Spinal cord (tissue), 10 donors: Measurements from ENCODE around the gene PARVB. TPM values are rescaled to one million over a fixed set of nuclear protein-coding genes. Genes with fewer than 3 reads are reported as not detected.

ENCODE experiments used
- DNase-seq, 6 donors: peaks; one replicate each; pipeline versions ENCODE4 v3.0.0 to v3.0.0-alpha.2; 2013 to 2015; ENCODE audit warnings: low spot score in 6 of 6, low read depth in 4 of 6
- H3K27ac ChIP-seq: one replicate; pipeline ENCODE4 v1.5.1; 2013; ENCODE audit warnings: low read depth, low read length, control low read depth
- H3K27me3 ChIP-seq: one replicate; pipeline ENCODE4 v1.6.1; 2013; ENCODE audit warnings: low read length; ENCODE audit not compliant: control insufficient read depth, insufficient read depth
- H3K36me3 ChIP-seq: one replicate; pipeline ENCODE4 v1.6.1; 2013; ENCODE audit warnings: low read length; ENCODE audit not compliant: control insufficient read depth, insufficient read depth
- H3K4me1 ChIP-seq: one replicate; pipeline ENCODE4 v1.6.1; 2013; ENCODE audit warnings: low read length; ENCODE audit not compliant: control insufficient read depth, insufficient read depth
- H3K4me3 ChIP-seq: one replicate; pipeline ENCODE4 v1.5.1; 2013; ENCODE audit warnings: low read depth, low read length, control low read depth
- H3K9me3 ChIP-seq: one replicate; pipeline ENCODE4 v1.6.1; 2013; ENCODE audit warnings: low read length; ENCODE audit not compliant: control insufficient read depth, insufficient read depth
- WGBS: methylation state at CpG from one replicate; pipeline ENCODE4 v1.1.5; 2013; ENCODE audit warnings: missing lambda C conversion rate; ENCODE audit not compliant: insufficient coverage; 5-methylcytosine and 5-hydroxymethylcytosine counted together
- polyA plus RNA-seq, 2 donors: library from polyadenylated mRNA; unstranded; fragments of 120-200 nt; gene quantifications; one replicate each; pipeline ENCODE4 v1.2.1, GENCODE V29; 2013; ENCODE audit not compliant: insufficient read length in 2 of 2
- total RNA-seq, 2 donors: library from RNA; depleted of rRNA in 1 of 2; stranded (reverse); fragments of 120-200 nt in 1 of 2; fragments of >200 nt in 1 of 2; gene quantifications; one replicate each; pipeline versions ENCODE4 v1.2.3 to v1.2.4, GENCODE V29; 2013 to 2014
- donor health status: healthy.

The PARVB gene
- total and polyA plus RNA-seq, 4 donors: 9.7 to 26.0 (median 18.9) TPM

DNA sequence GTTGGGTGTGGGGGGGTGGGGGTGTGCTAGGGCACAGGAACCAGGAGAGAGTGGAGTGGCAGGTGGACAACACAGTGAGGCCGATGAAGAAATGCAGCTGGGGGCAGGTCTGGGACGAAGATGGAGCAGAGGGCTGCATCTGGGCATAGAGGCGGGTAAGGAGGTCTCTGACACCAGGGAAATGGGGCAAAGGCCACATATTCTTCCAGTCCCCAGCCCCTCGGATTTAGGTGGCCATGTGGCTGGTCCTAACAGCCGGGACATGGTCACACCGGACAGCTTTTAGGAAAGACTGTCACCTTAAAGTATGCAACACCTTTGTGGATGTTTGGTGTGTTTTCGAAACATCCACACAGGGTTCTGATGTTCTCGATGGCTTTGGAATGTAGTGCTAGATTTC lies 151.6 kb downstream of the PARVB start:
- no peaks in the 10 kb centered on the region for H3K9me3 ChIP-seq
- H3K27ac ChIP-seq: no peak overlapping the region
- H3K4me3 ChIP-seq: no peak overlapping the region
- H3K4me1 ChIP-seq: peaks cover 21% of the 10 kb centered on the region
- H3K27me3 ChIP-seq: no peaks in the 10 kb centered on the region
- WGBS: 99% methylated on average over 8 of the region's 8 CpGs
- DNase-seq: no peak
- no peaks in the 10 kb centered on the region for H3K36me3 ChIP-seq

DNA sequence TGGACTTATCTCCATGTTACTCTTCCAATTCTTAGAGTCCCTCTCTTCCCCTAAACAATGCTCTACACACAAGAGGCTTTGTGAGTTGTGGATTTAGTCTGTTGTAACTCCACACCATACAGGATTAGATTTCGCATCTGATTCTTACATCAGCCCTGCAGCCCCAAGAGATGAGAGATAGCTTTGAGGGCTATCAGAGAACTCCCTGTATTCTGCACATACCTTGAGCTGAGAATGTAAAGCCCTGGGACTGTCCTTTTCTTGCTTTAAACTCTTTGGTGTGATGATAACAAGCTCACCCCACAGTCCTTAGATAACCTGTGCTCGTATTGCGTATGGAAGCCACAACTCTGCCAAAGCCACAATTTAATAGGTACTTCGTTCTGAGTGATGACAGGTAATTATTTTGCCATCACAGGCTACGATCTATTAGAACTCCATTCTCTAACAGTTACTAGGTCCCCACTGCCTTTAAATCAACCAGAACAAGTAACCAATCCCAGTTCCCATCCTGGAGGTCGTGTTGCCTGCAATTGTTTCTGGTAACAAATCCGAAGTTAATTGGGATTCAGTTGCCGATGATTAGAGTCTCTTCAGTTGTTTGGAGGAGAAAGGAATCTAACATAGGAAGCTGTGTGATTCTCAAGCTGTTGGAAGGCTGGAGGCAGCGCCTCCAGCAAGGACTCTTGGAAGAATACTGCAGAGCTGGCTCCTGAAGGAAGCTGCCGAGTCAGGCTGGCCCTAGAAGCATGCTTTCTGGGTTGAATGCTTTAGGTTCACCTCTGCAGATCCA lies 155.3 kb downstream of the PARVB start:
- Histone ChIP-seq H3K36me3 (no peaks in the 10 kb centered on the region), H3K27me3 (no peaks in the 10 kb centered on the region), H3K9me3 (no peaks in the 10 kb centered on the region), H3K4me1 (peaks cover 4% of the 10 kb centered on the region), H3K27ac (no peak overlapping the region), H3K4me3 (no peak overlapping the region)
- WGBS: 52% methylated on average over 7 of the region's 10 CpGs
- DNase-seq: peak in 1 of 6 donors; percentile 28

DNA sequence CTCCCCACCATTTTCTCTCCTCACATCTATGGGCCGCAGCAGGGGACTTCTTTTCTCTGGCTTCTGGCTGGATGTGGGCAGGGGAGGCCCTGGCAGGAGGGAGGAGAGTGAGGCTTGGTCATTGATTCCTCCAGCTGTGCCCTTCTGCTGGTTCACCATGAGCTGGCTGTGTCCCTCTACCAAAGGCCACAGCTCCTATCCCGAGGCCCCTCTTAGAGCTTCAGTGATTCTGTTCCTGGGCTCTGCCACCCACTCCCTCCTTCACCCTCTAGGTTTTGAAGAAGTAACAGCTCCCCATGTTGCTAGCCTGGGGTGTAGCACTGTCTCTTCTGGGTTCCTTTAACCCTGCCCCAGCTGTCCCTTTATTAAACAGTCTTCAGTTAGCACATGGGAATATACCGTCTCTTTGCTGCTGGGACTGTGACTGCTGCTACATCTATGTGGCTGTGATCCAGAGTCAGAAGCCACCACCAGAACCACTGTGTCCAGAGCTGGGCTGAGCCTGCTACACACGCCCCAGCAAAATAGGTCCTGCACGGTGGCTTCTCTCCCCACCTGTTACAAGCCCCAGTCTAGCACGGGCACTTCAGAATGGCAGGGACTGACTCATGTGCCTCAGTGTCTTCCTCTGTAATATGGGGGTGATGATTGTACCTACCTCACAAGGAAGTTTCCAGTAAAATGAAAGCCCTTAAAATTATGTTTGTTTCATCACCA lies 156.0 kb downstream of the PARVB start:
- no peaks in the 10 kb centered on the region for H3K9me3 ChIP-seq
- DNase-seq: no peak
- H3K36me3 ChIP-seq: no peaks in the 10 kb centered on the region
- 70% methylated on average over 3 of the region's 6 CpGs for whole genome bisulfite sequencing
- no peak overlapping the region for H3K4me3 ChIP-seq
- peaks cover 4% of the 10 kb centered on the region for H3K4me1 ChIP-seq
- no peak overlapping the region for H3K27ac ChIP-seq
- no peaks in the 10 kb centered on the region for H3K27me3 ChIP-seq

DNA sequence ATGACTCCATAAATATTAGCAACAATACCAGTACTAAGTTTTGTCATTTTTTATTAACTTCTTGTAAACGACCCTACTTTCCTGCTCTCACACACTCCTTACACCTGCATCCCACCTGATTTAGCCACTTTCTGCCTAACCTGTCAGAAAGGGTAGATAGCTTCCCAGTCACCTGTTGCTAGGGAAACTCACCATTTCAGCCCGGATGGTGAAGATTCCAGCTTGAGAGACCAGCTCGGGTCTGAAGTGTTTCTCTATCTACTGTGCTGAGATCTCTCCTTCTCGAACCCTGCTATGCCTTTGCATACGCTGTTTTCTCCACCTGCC lies 156.6 kb downstream of the PARVB start, which contains the start of gene PARVG:
Gene PARVG (plus strand): TSS at position 220 of the 327 bp plus-strand sequence. CDS start 2,405 bp downstream, outside the sequence.
- no peaks in the 10 kb centered on the region for H3K36me3 ChIP-seq
- H3K4me1 ChIP-seq: peaks cover 4% of the 10 kb centered on the region
- no peak for DNase-seq
- no peak within 1 kb of the TSS for H3K27ac ChIP-seq
- H3K27me3 ChIP-seq: no peaks in the 10 kb centered on the region
- WGBS: 88% methylated on average over 5 of the region's 5 CpGs
- no peak within 1 kb of the TSS for H3K4me3 ChIP-seq
- H3K9me3 ChIP-seq: no peaks in the 10 kb centered on the region

DNA sequence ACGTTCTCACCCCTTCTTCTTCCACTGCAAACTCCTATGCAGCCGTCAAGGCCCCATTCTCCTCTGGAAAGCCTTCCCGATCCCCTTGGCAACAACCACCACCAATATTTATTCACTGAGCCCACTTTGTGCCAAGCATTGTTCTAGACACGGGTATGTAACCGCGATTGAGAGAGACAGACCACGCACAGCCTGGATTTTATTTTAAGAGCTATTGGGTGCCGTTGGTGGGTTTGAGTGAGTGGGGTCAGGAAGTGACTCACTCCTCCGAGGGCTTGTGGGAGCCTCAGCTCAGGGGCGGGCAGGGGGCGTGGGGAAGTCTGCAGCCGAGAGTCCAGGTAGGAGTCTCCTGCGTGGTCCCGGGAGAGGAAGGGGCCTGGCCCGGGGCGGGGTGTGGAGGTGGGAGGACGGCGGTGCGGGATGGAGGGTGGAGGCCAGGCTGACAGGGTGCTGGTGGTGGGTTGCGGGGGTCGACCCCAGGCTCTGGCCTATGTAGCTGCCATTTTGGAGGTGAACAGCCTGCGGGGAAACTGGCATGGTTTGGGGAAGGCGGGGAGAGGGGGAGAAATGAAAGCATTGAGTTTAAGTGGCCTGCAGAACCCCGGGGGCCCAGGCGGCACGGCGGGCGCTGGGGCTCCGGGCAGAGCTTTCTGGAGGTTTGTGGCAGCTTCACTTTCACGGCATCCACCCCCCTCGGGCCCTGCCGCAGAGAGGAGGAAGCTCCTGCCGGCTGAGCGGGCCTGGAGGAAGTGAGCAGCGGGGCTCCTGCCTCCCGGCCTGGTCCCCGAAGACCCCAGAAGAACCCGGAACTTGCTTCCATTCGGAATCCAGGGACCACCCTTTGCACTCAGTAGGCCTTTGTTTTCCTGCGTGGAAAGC lies 157.2 kb downstream of the PARVB start:
- Histone ChIP-seq H3K36me3 (no peaks in the 10 kb centered on the region), H3K27ac (no peak overlapping the region), H3K4me1 (peaks cover 4% of the 10 kb centered on the region), H3K4me3 (no peak overlapping the region), H3K9me3 (no peaks in the 10 kb centered on the region), H3K27me3 (no peaks in the 10 kb centered on the region)
- WGBS: 80% methylated on average over 37 of the region's 40 CpGs
- no peak for DNase-seq

DNA sequence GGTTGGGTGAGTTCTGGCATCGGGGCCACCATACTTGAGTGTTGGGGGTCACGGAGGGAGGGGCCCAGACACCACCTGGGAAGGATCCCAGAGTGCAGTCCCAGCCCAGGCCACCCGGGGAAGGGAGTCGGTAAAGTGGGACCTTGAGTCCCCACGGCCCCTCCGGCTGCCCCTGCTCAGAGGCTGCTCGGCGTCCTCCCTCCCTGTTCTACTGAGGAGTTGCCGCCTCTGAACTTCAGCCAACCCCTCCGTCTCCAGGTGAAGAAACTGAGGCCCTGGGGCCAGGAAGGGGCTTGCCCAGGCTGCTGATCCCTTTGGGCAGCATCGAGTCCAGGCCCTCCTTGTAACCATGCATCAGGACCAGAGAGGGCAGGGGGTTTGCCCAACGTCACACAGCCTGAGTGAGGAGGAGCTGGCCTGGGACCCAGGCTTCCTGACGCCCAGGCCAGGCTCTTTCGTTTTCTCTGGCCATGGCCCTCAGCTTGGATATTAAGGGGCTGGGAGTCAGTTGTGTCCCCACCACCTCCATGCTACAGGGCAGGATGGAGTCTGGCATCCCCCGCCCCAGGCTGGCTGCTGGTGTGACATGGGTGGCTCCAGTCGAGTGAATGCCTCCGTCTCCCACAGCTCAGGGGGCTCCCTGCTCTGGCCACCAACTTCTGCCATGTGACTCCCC lies 157.9 kb downstream of the PARVB start:
- Histone ChIP-seq H3K27ac (peak overlapping the region; percentile 33), H3K9me3 (no peaks in the 10 kb centered on the region), H3K4me3 (no peak overlapping the region), H3K4me1 (peaks cover 4% of the 10 kb centered on the region), H3K27me3 (no peaks in the 10 kb centered on the region), H3K36me3 (no peaks in the 10 kb centered on the region)
- 84% methylated on average over 15 of the region's 17 CpGs for WGBS
- no peak for DNase-seq

DNA sequence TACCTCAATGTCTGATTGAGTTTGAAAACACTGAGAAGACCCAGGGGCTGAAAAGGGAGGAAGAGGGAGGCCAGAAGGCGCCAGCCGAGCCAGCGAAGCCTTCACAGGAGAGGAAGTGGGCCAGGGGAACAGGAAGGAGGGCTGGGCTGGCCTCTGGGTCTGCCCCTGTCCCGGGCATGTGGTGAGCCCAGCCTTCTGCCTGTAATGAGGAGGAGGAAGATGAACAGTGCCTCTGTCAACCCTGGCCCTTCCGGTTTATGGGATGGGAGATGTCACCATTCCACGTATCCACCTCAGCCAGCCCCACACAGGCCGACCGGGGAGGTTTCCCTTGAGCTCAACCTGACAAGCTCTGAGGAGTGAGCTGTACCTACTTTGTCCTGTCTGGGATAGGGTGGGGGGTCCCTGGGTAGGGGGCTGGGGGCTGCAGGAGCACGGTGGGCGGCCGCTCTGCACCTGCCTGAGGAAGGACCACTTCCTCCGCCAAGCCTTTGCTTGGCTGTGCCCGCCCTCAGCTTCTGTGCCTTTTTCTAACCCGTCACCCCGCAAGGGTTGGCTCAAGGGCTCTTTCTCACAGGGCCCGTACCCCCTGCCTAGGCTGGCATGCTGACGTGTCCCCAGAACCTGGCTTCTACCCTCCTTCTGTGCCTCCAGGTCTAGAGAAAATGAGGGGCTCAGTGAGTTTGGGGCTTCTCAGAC lies 158.6 kb downstream of the PARVB start:
- no peak overlapping the region for H3K27ac ChIP-seq
- no peaks in the 10 kb centered on the region for H3K36me3 ChIP-seq
- no peaks in the 10 kb centered on the region for H3K27me3 ChIP-seq
- no peak overlapping the region for H3K4me3 ChIP-seq
- DNase-seq: no peak
- H3K9me3 ChIP-seq: no peaks in the 10 kb centered on the region
- 92% methylated on average over 13 of the region's 17 CpGs for WGBS
- peaks cover 4% of the 10 kb centered on the region for H3K4me1 ChIP-seq

DNA sequence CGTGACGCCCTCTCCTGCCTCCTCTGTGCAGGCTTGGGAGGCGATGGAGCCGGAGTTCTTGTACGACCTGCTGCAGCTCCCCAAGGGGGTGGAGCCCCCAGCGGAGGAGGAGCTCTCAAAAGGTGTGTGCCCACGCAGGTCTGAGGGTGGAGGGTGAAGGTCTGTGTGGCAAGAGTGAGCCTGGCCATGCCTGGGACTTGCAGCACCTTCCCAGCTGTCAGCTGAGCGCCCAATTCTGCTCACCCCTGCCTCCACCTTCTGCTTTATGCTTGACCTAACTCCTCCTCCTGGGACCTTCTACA lies 159.1 kb downstream of the PARVB start:
- peaks cover 4% of the 10 kb centered on the region for H3K4me1 ChIP-seq
- H3K4me3 ChIP-seq: no peak overlapping the region
- no peaks in the 10 kb centered on the region for H3K36me3 ChIP-seq
- no peaks in the 10 kb centered on the region for H3K27me3 ChIP-seq
- no peaks in the 10 kb centered on the region for H3K9me3 ChIP-seq
- H3K27ac ChIP-seq: no peak overlapping the region
- 81% methylated on average over 8 of the region's 8 CpGs for WGBS
- DNase-seq: no peak

DNA sequence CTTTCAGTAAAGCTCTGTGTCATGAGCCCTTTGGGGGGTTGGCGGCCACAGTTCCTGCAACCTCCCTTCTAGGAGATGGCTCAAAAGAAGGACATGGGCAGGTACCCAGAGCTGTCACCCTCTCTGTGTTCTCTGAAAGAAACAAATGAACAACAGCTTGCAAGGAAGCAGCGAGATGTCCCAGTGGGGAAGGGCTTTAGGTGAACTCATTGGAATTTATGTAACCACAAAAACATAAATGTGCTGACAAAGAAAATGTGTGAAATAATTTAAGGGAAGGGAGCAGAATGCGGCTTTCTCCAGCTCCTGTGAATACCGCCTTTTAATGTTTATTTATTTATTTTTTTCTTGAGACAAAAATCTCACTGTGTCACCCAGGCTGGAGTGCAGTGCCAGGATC lies 159.9 kb downstream of the PARVB start:
- H3K27me3 ChIP-seq: no peaks in the 10 kb centered on the region

More for the DNA sequence above, 159.9 kb downstream of the PARVB start:
- no peaks in the 10 kb centered on the region for H3K9me3 ChIP-seq
- WGBS: 100% methylated on average over 1 of the region's 4 CpGs
- peaks cover 6% of the 10 kb centered on the region for H3K4me1 ChIP-seq
- no peak for DNase-seq
- H3K36me3 ChIP-seq: no peaks in the 10 kb centered on the region
- no peak overlapping the region for H3K27ac ChIP-seq
- no peak overlapping the region for H3K4me3 ChIP-seq
